IMR-90 (cell line): ENCODE results near the gene SP9. TPM values are rescaled to one million over a fixed set of nuclear protein-coding genes. Genes with fewer than 3 reads are reported as not detected.

Source experiments
- ATAC-seq: fragments of 200-7000 bp; cut with Tn5 transposase; 2 replicates; pipeline ENCODE4 v1.9.1; 2020; ENCODE audit warnings: low read depth, mild to moderate bottlenecking, moderate library complexity
- BruUV-seq: library from RNA; stranded (reverse); fragments of 400-500 nt; replicated peaks from 2 replicates; lab custom pipeline; 2021; lab: Mats Ljungman, UMichigan
- CTCF ChIA-PET: fragments of 300-600 bp; formaldehyde crosslinking; extraction: SDS; loops from one replicate; lab custom pipeline; 2021; ENCODE audit warnings: antibody characterized with exemption; lab: Yijun Ruan, JAX
- POLR2A ChIA-PET: fragments of 300-600 bp; sonication (Branson Sonifier 250); formaldehyde crosslinking; loops from one replicate; lab custom pipeline; 2022; ENCODE audit warnings: antibody characterized with exemption; ENCODE audit not compliant: unreplicated experiment; lab: Charles Lee
- DNase-seq: peaks from one replicate; pipeline ENCODE4 v3.0.0; 2013
- H2AFZ ChIP-seq: replicated peaks from 2 replicates; pipeline ENCODE3; 2013; ENCODE audit warnings: low read length, mild to moderate bottlenecking; ENCODE audit not compliant: poor library complexity
- H2AK5ac ChIP-seq: 2 replicates; pipeline ENCODE4 v1.6.1; 2013; ENCODE audit warnings: low read depth, low read length, inconsistent platforms
- H2AK9ac ChIP-seq: replicated peaks from 2 replicates; pipeline ENCODE3; 2013; ENCODE audit warnings: mild to moderate bottlenecking, low read depth, low read length, moderate library complexity; ENCODE audit not compliant: poor library complexity
- H2BK120ac ChIP-seq: 2 replicates; pipeline ENCODE4 v1.6.1; 2013; ENCODE audit warnings: low read depth, low read length, inconsistent platforms
- H2BK15ac ChIP-seq: 3 replicates; pipeline ENCODE4 v1.6.1; 2013; ENCODE audit warnings: low read depth, low read length, inconsistent platforms
- H2BK20ac ChIP-seq: 2 replicates; pipeline ENCODE4 v1.6.1; 2013; ENCODE audit warnings: low read depth, mild to moderate bottlenecking, inconsistent platforms, low read length, moderate library complexity
- H2BK5ac ChIP-seq: 2 replicates; pipeline ENCODE4 v1.6.1; 2013; ENCODE audit warnings: mild to moderate bottlenecking, low read depth, low read length, inconsistent platforms; ENCODE audit not compliant: poor library complexity, severe bottlenecking
- H3K14ac ChIP-seq: replicated peaks from 2 replicates; pipeline ENCODE4 v1.6.1; 2013; ENCODE audit warnings: low read depth, low read length, inconsistent platforms
- H3K18ac ChIP-seq: 2 replicates; pipeline ENCODE4 v1.6.1; 2013; ENCODE audit warnings: low read depth, low read length, control low read depth
- H3K23ac ChIP-seq: 2 replicates; pipeline ENCODE4 v1.6.1; 2013; ENCODE audit warnings: low read depth, low read length, inconsistent platforms
- H3K27ac ChIP-seq: 2 replicates; pipeline ENCODE4 v1.5.1; 2013; ENCODE audit warnings: mild to moderate bottlenecking, control low read depth, low read length; ENCODE audit not compliant: insufficient read depth
- H3K27me3 ChIP-seq: 2 replicates; pipeline ENCODE4 v1.6.1; 2013; ENCODE audit warnings: low read length; ENCODE audit not compliant: control insufficient read depth, insufficient read depth
- H3K36me3 ChIP-seq: 2 replicates; pipeline ENCODE4 v1.6.1; 2013; ENCODE audit warnings: low read length, mixed read lengths; ENCODE audit not compliant: control insufficient read depth, insufficient read depth
- H3K4ac ChIP-seq: 2 replicates; pipeline ENCODE4 v1.6.1; 2013; ENCODE audit warnings: low read depth, low read length, inconsistent platforms
- H3K4me1 ChIP-seq: 2 replicates; pipeline ENCODE4 v1.6.1; 2013; ENCODE audit warnings: low read length, mixed read lengths; ENCODE audit not compliant: control insufficient read depth, insufficient read depth
- H3K4me2 ChIP-seq: 2 replicates; pipeline ENCODE4 v1.6.1; 2013; ENCODE audit warnings: low read depth, mild to moderate bottlenecking, control low read depth, low read length, moderate library complexity
- H3K4me3 ChIP-seq: 2 replicates; pipeline ENCODE4 v1.5.1; 2013; ENCODE audit warnings: low read depth, mild to moderate bottlenecking, control low read depth, low read length, moderate library complexity; ENCODE audit not compliant: insufficient read depth
- H3K56ac ChIP-seq: 2 replicates; pipeline ENCODE4 v1.6.1; 2013; ENCODE audit warnings: low read length, inconsistent platforms; ENCODE audit not compliant: insufficient read depth; ENCODE audit errors: extremely low read depth
- H3K79me1 ChIP-seq, 2 experiments: 2 replicates each; pipeline ENCODE4 v1.6.1; 2013; ENCODE audit warnings: low read length in 2 of 2, inconsistent platforms in 1 of 2, low read depth in 1 of 2
- H3K9ac ChIP-seq: 2 replicates; pipeline ENCODE4 v1.6.1; 2013; ENCODE audit warnings: low read depth, low read length, control low read depth
- H3K9me1 ChIP-seq: 2 replicates; pipeline ENCODE4 v1.6.1; 2013; ENCODE audit warnings: low read length, inconsistent platforms; ENCODE audit not compliant: insufficient read depth
- H3K9me3 ChIP-seq: 2 replicates; pipeline ENCODE4 v1.6.1; 2013; ENCODE audit warnings: low read length; ENCODE audit not compliant: control insufficient read depth, insufficient read depth
- H4K20me1 ChIP-seq: 2 replicates; pipeline ENCODE4 v1.6.1; 2013; ENCODE audit warnings: low read length, inconsistent platforms; ENCODE audit not compliant: insufficient read depth
- H4K5ac ChIP-seq: 2 replicates; pipeline ENCODE4 v1.6.1; 2013; ENCODE audit warnings: mild to moderate bottlenecking, low read depth, low read length, control low read depth
- H4K8ac ChIP-seq, 2 experiments: 2 replicates each; pipeline ENCODE4 v1.6.1; 2013; ENCODE audit warnings: low read depth in 2 of 2, low read length in 2 of 2, control low read depth in 1 of 2, inconsistent platforms in 1 of 2
- H4K91ac ChIP-seq: 2 replicates; pipeline ENCODE4 v1.6.1; 2013; ENCODE audit warnings: low read depth, low read length, inconsistent platforms; ENCODE audit not compliant: insufficient read depth
- BHLHE40 ChIP-seq: fragments of 150-350 bp; IDR thresholded peaks from 2 replicates; pipeline ENCODE4 v1.6.1; 2016; ENCODE audit warnings: mild to moderate bottlenecking, low read depth, low read length
- FOS ChIP-seq: fragments of 150-350 bp; IDR thresholded peaks from 2 replicates; pipeline ENCODE4 v1.6.1; 2016; ENCODE audit warnings: low read depth, low read length
- WGBS, 2 experiments: methylation state at CpG; one replicate each; pipeline versions ENCODE4 v1.1.5 to v1.1.7; 2013; ENCODE audit warnings: missing lambda C conversion rate in 2 of 2; ENCODE audit not compliant: insufficient read length in 1 of 2; ENCODE audit errors: extremely low coverage in 2 of 2; 5-methylcytosine and 5-hydroxymethylcytosine counted together
- dilution Hi-C: fragments of 300-500 bp; cut with HindIII; formaldehyde crosslinking; loops from one replicate; pipeline ENCODE4 v1.14.3; 2018; ENCODE audit warnings: low sequenced_read_pairs; ENCODE audit not compliant: unreplicated experiment
- in situ Hi-C: fragments of 300-500 bp; cut with MboI; formaldehyde crosslinking; loops from 3 replicates; pipeline ENCODE4 v1.14.3; 2019; ENCODE audit warnings: low sequenced_read_pairs, inconsistent platforms, mixed read lengths
- intact Hi-C: fragments of 100-400 bp; cut with micrococcal nuclease; formaldehyde crosslinking; loops from 2 replicates; pipeline ENCODE4 v1.10.0; 2022
- polyA plus RNA-seq, 3 experiments: library from polyadenylated mRNA; depleted of rRNA; stranded (reverse); fragments of >200 nt; gene quantifications; 2 replicates each; pipeline ENCODE4 v1.2.3, GENCODE V29; 2012; ENCODE audit warnings: low replicate concordance in 1 of 3
- total RNA-seq: library from RNA; depleted of rRNA; stranded (reverse); fragments of >200 nt; gene quantifications from 2 replicates; pipeline ENCODE4 v1.2.3, GENCODE V29; 2012

Gene SP9
- total and polyA plus RNA-seq, 2 of the 4 experiments (the other 2 are of a cell fraction) = not detected

GRCh38 chr2:174332217-174332963 is 2.4 kb upstream of the SP9 start:
- ATAC-seq = no peak
- no peak for DNase-seq
- H3K27ac ChIP-seq = no peak overlapping the region
- peaks cover 20% of the 10 kb centered on the region; the same call in 1 of the 2 replicates for H4K20me1 ChIP-seq
- H3K9me1 ChIP-seq = no peaks in the 10 kb centered on the region
- H3K4me2 ChIP-seq = no peak overlapping the region
- H4K8ac ChIP-seq = no peak overlapping the region
- H3K56ac ChIP-seq = no peak overlapping the region
- intact Hi-C loops = no loop called here
- H3K4me1 ChIP-seq = peaks cover 9% of the 10 kb centered on the region
- H2AK5ac ChIP-seq = no peak overlapping the region
- no peak overlapping the region for H3K4ac ChIP-seq
- H3K36me3 ChIP-seq = no peaks in the 10 kb centered on the region
- no peak overlapping the region for H2BK20ac ChIP-seq
- H3K27me3 ChIP-seq = peaks cover 98% of the 10 kb centered on the region
- ChIA-PET CTCF (no interaction called here), POLR2A (no interaction called here)
- no peak overlapping the region for H2AK9ac ChIP-seq
- in situ Hi-C loops = loop anchor here (25.0 kb wide), 2 partner anchors 745 to 1520 kb away; no protein-coding TSS in a partner anchor
- H4K91ac ChIP-seq = no peak overlapping the region
- 4% methylated on average over 12 of the region's 31 CpGs; no CpG with 5 or more reads in 1 of the 2 experiments for WGBS, 2 experiments
- H4K5ac ChIP-seq = no peak overlapping the region
- no peak overlapping the region for H2BK5ac ChIP-seq
- dilution Hi-C loops = no loop called here
- peaks cover 11% of the 10 kb centered on the region; the same call in 1 of the 2 replicates for H3K9me3 ChIP-seq
- H3K14ac ChIP-seq = no peak overlapping the region
- H3K4me3 ChIP-seq = no peak overlapping the region
- no TSS peak for BruUV-seq
- no peak overlapping the region for H3K18ac ChIP-seq
- H3K23ac ChIP-seq = no peak overlapping the region
- H2AFZ ChIP-seq = no peak overlapping the region
- no peak overlapping the region for H3K9ac ChIP-seq
- no peak overlapping the region for H2BK15ac ChIP-seq
- TF ChIP-seq FOS (no peak), BHLHE40 (no peak)
- no peak overlapping the region for H2BK120ac ChIP-seq
- H3K79me1 ChIP-seq = no peaks in the 10 kb centered on the region
